Measurements from ENCODE around the gene ACVR1C. TPM values are rescaled to one million over a fixed set of nuclear protein-coding genes. Genes with fewer than 3 reads are reported as not detected.

The ACVR1C gene
- polyA plus RNA-seq, 3 donors = 0.05 TPM; not detected in 2

- H3K27ac Mint-ChIP-seq = no peak overlapping the region
- Histone ChIP-seq H3K4me3 (replicated peaks in 1 of 3; ENCODE audit: low read depth in 2 of 3, low read length in 3 of 3) (no peak overlapping the region), H3K9ac (ENCODE audit: insufficient read depth, low read length, poor library complexity, severe bottlenecking) (no peak overlapping the region), H3K79me2 (ENCODE audit: insufficient read depth, low read length) (no peaks in the 10 kb centered on the region), H4K20me1 (ENCODE audit: insufficient read depth, low read length) (no peaks in the 10 kb centered on the region), H2AFZ (ENCODE audit: insufficient read depth, low read depth, low read length, poor library complexity, severe bottlenecking) (no peak overlapping the region), H3K9me3 (replicated peaks in 1 of 2; ENCODE audit: control insufficient read depth in 1 of 2, insufficient read depth in 1 of 2, low read length in 2 of 2) (no peaks in the 10 kb centered on the region), H3K36me3 (replicated peaks in 1 of 2; ENCODE audit: control insufficient read depth in 1 of 2, insufficient read depth in 2 of 2, low read length in 2 of 2) (no peaks in the 10 kb centered on the region), H3K4me1 (ENCODE audit: control insufficient read depth in 1 of 2, insufficient read depth in 2 of 2, low read length in 2 of 2) (no peaks in the 10 kb centered on the region), H3K27me3 (ENCODE audit: control insufficient read depth in 2 of 2, insufficient read depth in 2 of 2, low read length in 2 of 2) (no peaks in the 10 kb centered on the region), H3K27ac (ENCODE audit: low read depth in 1 of 2, low read length in 2 of 2) (no peak overlapping the region), H3K4me2 (replicated peaks; ENCODE audit: extremely low read depth, low read length, poor library complexity, severe bottlenecking) (no peak overlapping the region)
- H3K4me3 Mint-ChIP-seq = no peak overlapping the region
- WGBS (ENCODE audit: insufficient coverage) = 100% methylated on average over 1 of the region's 4 CpGs
- H3K4me1 Mint-ChIP-seq = no peaks in the 10 kb centered on the region
- no peaks in the 10 kb centered on the region for H3K36me3 Mint-ChIP-seq
- intact Hi-C loops (cut with micrococcal nuclease) = no loop called here
- no peak for TF ChIP-seq CTCF (IDR thresholded peaks at IDR 0.05)
- peaks cover 0 to 3% (median 0%) of the 10 kb centered on the region in 7 donors for H3K9me3 Mint-ChIP-seq
- no peak for DNase-seq
- peaks cover 0 to 2% (median 0%) of the 10 kb centered on the region in 3 donors for H3K27me3 Mint-ChIP-seq (ENCODE audit: low read depth in 3 of 3)
Observed at GRCh38 chr2:157657101-157657500, 28.4 kb upstream of the ACVR1C start.

GRCh38 chr2:157644776-157645175, 16.1 kb upstream of the ACVR1C start:
- Mint-ChIP-seq H3K27me3 (ENCODE audit: low read depth in 3 of 3) (peaks cover 0 to 2% (median 0%) of the 10 kb centered on the region in 3 donors), H3K4me1 (no peaks in the 10 kb centered on the region), H3K36me3 (no peaks in the 10 kb centered on the region), H3K9me3 (peaks cover 0 to 5% (median 0%) of the 10 kb centered on the region in 7 donors), H3K27ac (no peak overlapping the region), H3K4me3 (no peak overlapping the region)
- Histone ChIP-seq H3K27me3 (ENCODE audit: control insufficient read depth in 2 of 2, insufficient read depth in 2 of 2, low read length in 2 of 2) (no peaks in the 10 kb centered on the region), H2AFZ (ENCODE audit: insufficient read depth, low read depth, low read length, poor library complexity, severe bottlenecking) (no peak overlapping the region), H3K4me2 (replicated peaks; ENCODE audit: extremely low read depth, low read length, poor library complexity, severe bottlenecking) (no peak overlapping the region), H4K20me1 (ENCODE audit: insufficient read depth, low read length) (no peaks in the 10 kb centered on the region), H3K27ac (ENCODE audit: low read depth in 1 of 2, low read length in 2 of 2) (no peak overlapping the region), H3K9ac (ENCODE audit: insufficient read depth, low read length, poor library complexity, severe bottlenecking) (no peak overlapping the region), H3K4me3 (replicated peaks in 1 of 3; ENCODE audit: low read depth in 2 of 3, low read length in 3 of 3) (no peak overlapping the region), H3K9me3 (replicated peaks in 1 of 2; ENCODE audit: control insufficient read depth in 1 of 2, insufficient read depth in 1 of 2, low read length in 2 of 2) (no peaks in the 10 kb centered on the region), H3K4me1 (ENCODE audit: control insufficient read depth in 1 of 2, insufficient read depth in 2 of 2, low read length in 2 of 2) (no peaks in the 10 kb centered on the region), H3K36me3 (replicated peaks in 1 of 2; ENCODE audit: control insufficient read depth in 1 of 2, insufficient read depth in 2 of 2, low read length in 2 of 2) (no peaks in the 10 kb centered on the region), H3K79me2 (ENCODE audit: insufficient read depth, low read length) (no peaks in the 10 kb centered on the region)
- intact Hi-C loops (cut with micrococcal nuclease) = no loop called here
- TF ChIP-seq CTCF (IDR thresholded peaks at IDR 0.05) = no peak
- DNase-seq = no peak

All from CD14-positive monocyte (primary cell).